H9 (cell line): ENCODE data around the gene TK1. TPM values are rescaled to one million over a fixed set of nuclear protein-coding genes. Genes with fewer than 3 reads are reported as not detected.

Experiments
- DNase-seq: peaks from one replicate; pipeline ENCODE4 v3.0.0-alpha.2; 2017
- H2AFZ ChIP-seq: one replicate; pipeline ENCODE4 v1.6.1; 2013; ENCODE audit warnings: mild to moderate bottlenecking, low read length, control low read depth, moderate library complexity
- H2AK5ac ChIP-seq: 2 replicates; pipeline ENCODE4 v1.6.1; 2013; ENCODE audit warnings: low read length, control low read depth, mixed read lengths; ENCODE audit not compliant: insufficient read length
- H2BK120ac ChIP-seq: one replicate; pipeline ENCODE4 v1.6.1; 2013; ENCODE audit warnings: low read depth, mild to moderate bottlenecking, low read length, control low read depth, inconsistent platforms; ENCODE audit not compliant: poor library complexity, severe bottlenecking
- H2BK12ac ChIP-seq: 2 replicates; pipeline ENCODE4 v1.6.1; 2013; ENCODE audit warnings: low read length, control low read depth, mixed read lengths, low read depth; ENCODE audit not compliant: insufficient read length
- H2BK15ac ChIP-seq: 2 replicates; pipeline ENCODE4 v1.6.1; 2013; ENCODE audit warnings: low read depth, low read length, control low read depth
- H2BK20ac ChIP-seq: one replicate; pipeline ENCODE4 v1.6.1; 2013; ENCODE audit warnings: low read depth, mild to moderate bottlenecking, low read length, control low read depth, inconsistent platforms; ENCODE audit not compliant: poor library complexity, severe bottlenecking
- H2BK5ac ChIP-seq: 2 replicates; pipeline ENCODE4 v1.6.1; 2013; ENCODE audit warnings: low read length, control low read depth, mixed read lengths; ENCODE audit not compliant: insufficient read length
- H3K14ac ChIP-seq: 2 replicates; pipeline ENCODE4 v1.6.1; 2013; ENCODE audit warnings: low read length, control low read depth; ENCODE audit not compliant: insufficient read depth
- H3K18ac ChIP-seq: 2 replicates; pipeline ENCODE4 v1.6.1; 2013; ENCODE audit warnings: low read depth, mild to moderate bottlenecking, mixed read lengths, low read length, control low read depth; ENCODE audit not compliant: insufficient read length
- H3K23ac ChIP-seq: 2 replicates; pipeline ENCODE4 v1.6.1; 2013; ENCODE audit warnings: low read length, control low read depth, mixed read lengths, low read depth; ENCODE audit not compliant: insufficient read length
- H3K23me2 ChIP-seq: 2 replicates; pipeline ENCODE4 v1.6.1; 2013; ENCODE audit warnings: low read depth, mild to moderate bottlenecking, mixed read lengths, low read length, control low read depth; ENCODE audit not compliant: insufficient read length, poor library complexity, severe bottlenecking
- H3K27ac ChIP-seq: 2 replicates; pipeline ENCODE4 v1.5.1; 2013; ENCODE audit warnings: low read length, control low read depth, mixed read lengths, low read depth; ENCODE audit not compliant: insufficient read length
- H3K27me3 ChIP-seq: 2 replicates; pipeline ENCODE4 v1.6.1; 2013; ENCODE audit warnings: low read length, control low read depth, inconsistent platforms; ENCODE audit not compliant: insufficient read depth
- H3K4ac ChIP-seq: 2 replicates; pipeline ENCODE4 v1.6.1; 2013; ENCODE audit warnings: low read depth, mild to moderate bottlenecking, control low read depth, inconsistent platforms, low read length, moderate library complexity
- H3K4me1 ChIP-seq: 2 replicates; pipeline ENCODE4 v1.6.1; 2013; ENCODE audit warnings: low read length, control low read depth, inconsistent platforms; ENCODE audit not compliant: insufficient read depth
- H3K4me2 ChIP-seq: 2 replicates; pipeline ENCODE4 v1.6.1; 2013; ENCODE audit warnings: low read length, control low read depth, mixed read lengths; ENCODE audit not compliant: insufficient read length, insufficient read depth
- H3K56ac ChIP-seq: 2 replicates; pipeline ENCODE4 v1.6.1; 2013; ENCODE audit warnings: low read depth, mild to moderate bottlenecking, mixed read lengths, low read length, control low read depth; ENCODE audit not compliant: insufficient read length
- H3K79me1 ChIP-seq: 2 replicates; pipeline ENCODE4 v1.6.1; 2013; ENCODE audit warnings: low read depth, mild to moderate bottlenecking, moderate library complexity, low read length, control low read depth, inconsistent platforms; ENCODE audit not compliant: insufficient read depth, poor library complexity, severe bottlenecking
- H3K79me2 ChIP-seq: 2 replicates; pipeline ENCODE4 v1.6.1; 2013; ENCODE audit warnings: low read length, control low read depth, inconsistent platforms; ENCODE audit not compliant: insufficient read depth
- H3K9ac ChIP-seq: 2 replicates; pipeline ENCODE4 v1.6.1; 2013; ENCODE audit warnings: low read length, control low read depth, mixed read lengths; ENCODE audit not compliant: insufficient read length; ENCODE audit errors: extremely low read depth
- H3K9me3 ChIP-seq: one replicate; pipeline ENCODE4 v1.6.1; 2013; ENCODE audit warnings: low read depth, low read length, inconsistent platforms; ENCODE audit not compliant: control insufficient read depth
- H3T11ph ChIP-seq: one replicate; pipeline ENCODE4 v1.6.1; 2013; ENCODE audit warnings: mild to moderate bottlenecking, low read length, control low read depth, inconsistent platforms
- H4K20me1 ChIP-seq: one replicate; pipeline ENCODE4 v1.6.1; 2013; ENCODE audit not compliant: control insufficient read depth, insufficient read length, insufficient read depth
- H4K5ac ChIP-seq: 2 replicates; pipeline ENCODE4 v1.6.1; 2013; ENCODE audit warnings: low read depth, mild to moderate bottlenecking, mixed read lengths, low read length, control low read depth; ENCODE audit not compliant: insufficient read length
- H4K8ac ChIP-seq: replicated peaks from 2 replicates; pipeline ENCODE4 v1.6.1; 2013; ENCODE audit warnings: low read length, control low read depth, mixed read lengths, low read depth; ENCODE audit not compliant: insufficient read length
- H4K91ac ChIP-seq: 2 replicates; pipeline ENCODE4 v1.6.1; 2013; ENCODE audit warnings: low read depth, mild to moderate bottlenecking, moderate library complexity, mixed read lengths, low read length, control low read depth; ENCODE audit not compliant: insufficient read length
- H3K27ac Mint-ChIP-seq, 3 experiments: 2 replicates in 2 of 3; 3 replicates in 1 of 3; pipeline ENCODE4 v1.8.0; 2020 to 2021; ENCODE audit warnings: mixed read lengths in 3 of 3, mild to moderate bottlenecking in 1 of 3, moderate library complexity in 1 of 3
- H3K27me3 Mint-ChIP-seq: 2 replicates; pipeline ENCODE4 v1.8.0; 2021; ENCODE audit warnings: low read depth, mild to moderate bottlenecking, moderate library complexity, mixed read lengths
- H3K36me3 Mint-ChIP-seq, 3 experiments: 2 replicates in 2 of 3; 3 replicates in 1 of 3; pipeline ENCODE4 v1.8.0; 2020 to 2021; ENCODE audit warnings: low read depth in 3 of 3, mixed read lengths in 3 of 3; ENCODE audit not compliant: insufficient read depth in 1 of 3
- H3K4me1 Mint-ChIP-seq, 2 experiments: 2 replicates each; pipeline ENCODE4 v1.8.0; 2020; ENCODE audit warnings: mixed read lengths in 2 of 2
- H3K4me3 Mint-ChIP-seq, 2 experiments: 2 replicates in 1 of 2; 3 replicates in 1 of 2; pipeline ENCODE4 v1.8.0; 2020 to 2021; ENCODE audit warnings: mild to moderate bottlenecking in 2 of 2, mixed read lengths in 2 of 2, moderate library complexity in 1 of 2
- H3K9me3 Mint-ChIP-seq, 2 experiments: 2 replicates in 1 of 2; 3 replicates in 1 of 2; pipeline ENCODE4 v1.8.0; 2020; ENCODE audit warnings: mild to moderate bottlenecking in 2 of 2, mixed read lengths in 2 of 2, moderate library complexity in 1 of 2
- CTCF ChIP-seq: fragments of 200-600 bp; sonication (generic); conservative IDR thresholded peaks from 3 replicates; pipeline ENCODE4 v1.8.0; 2021; ENCODE audit warnings: antibody characterized with exemption, mild to moderate bottlenecking
- WGBS: extraction: QIAGEN DNeasy Blood & Tissue Kit; methylation state at CpG from one replicate; pipeline ENCODE4 v1.1.7; 2013; ENCODE audit warnings: missing lambda C conversion rate, low lambda C conversion rate, mixed read lengths; ENCODE audit not compliant: insufficient read length; ENCODE audit errors: extremely low coverage; 5-methylcytosine and 5-hydroxymethylcytosine counted together
- total RNA-seq: library from RNA; stranded (reverse); gene quantifications from 2 replicates; pipeline ENCODE4 v1.2.1, GENCODE V29; 2021

Gene TK1
- total RNA-seq, 1 experiment from 2014 or later = 95.8 TPM

GRCh38 chr17:78151514-78152008, 35.3 kb downstream of the TK1 start:
- H4K91ac ChIP-seq = no peak overlapping the region
- H2BK15ac ChIP-seq = no peak overlapping the region
- peak; percentile 57 for DNase-seq
- no peaks in the 10 kb centered on the region for H3K9me3 ChIP-seq
- H3K4me1 Mint-ChIP-seq = peaks cover 5 to 9% of the 10 kb centered on the region in 2 experiments; a peak in 3 of 4 replicates
- H3T11ph ChIP-seq = no peak overlapping the region
- H2BK20ac ChIP-seq = no peak overlapping the region
- no peak for TF ChIP-seq CTCF
- no peaks in the 10 kb centered on the region for H3K23me2 ChIP-seq
- H3K9ac ChIP-seq = no peak overlapping the region
- no peak overlapping the region for H3K23ac ChIP-seq
- H2BK5ac ChIP-seq = no peak overlapping the region
- no peaks in the 10 kb centered on the region for H3K79me2 ChIP-seq
- no peak overlapping the region for H2BK120ac ChIP-seq
- no peak overlapping the region for H3K4me2 ChIP-seq
- no peak overlapping the region for H3K27ac Mint-ChIP-seq
- no peak overlapping the region for H2AK5ac ChIP-seq
- no peaks in the 10 kb centered on the region for H3K4me1 ChIP-seq
- H3K9me3 Mint-ChIP-seq = no peaks in the 10 kb centered on the region
- H3K4me3 Mint-ChIP-seq = no peak overlapping the region; a peak in 1 of 5 replicates
- H4K5ac ChIP-seq = no peak overlapping the region
- H2BK12ac ChIP-seq = no peak overlapping the region
- H4K8ac ChIP-seq = no peak overlapping the region
- no peak overlapping the region for H2AFZ ChIP-seq
- no CpG with 5 or more reads among the region's 7 CpGs for WGBS
- H3K79me1 ChIP-seq = no peaks in the 10 kb centered on the region
- no peak overlapping the region for H3K27ac ChIP-seq
- no peak overlapping the region for H3K14ac ChIP-seq
- H3K27me3 ChIP-seq = no peaks in the 10 kb centered on the region
- H4K20me1 ChIP-seq = no peaks in the 10 kb centered on the region
- no peak overlapping the region for H3K18ac ChIP-seq
- no peaks in the 10 kb centered on the region for H3K36me3 Mint-ChIP-seq
- no peaks in the 10 kb centered on the region for H3K27me3 Mint-ChIP-seq
- no peak overlapping the region for H3K4ac ChIP-seq
- H3K56ac ChIP-seq = no peak overlapping the region
